Stimulated activated CD8-positive, alpha-beta memory T cell treated with anti-CD3 and anti-CD28 coated beads, Interleukin-7, amount 100 ng/mL, for 1 hour (primary cell): ENCODE data around the gene KCNIP1.

Experiments
- DNase-seq, 2 donors: peaks; one replicate each; pipeline ENCODE4 v3.0.0-alpha.2; 2020; ENCODE audit warnings: low read depth in 2 of 2

Gene KCNIP1

GRCh38 chr5:170711300-170711699 lies 207.5 kb downstream of the KCNIP1 start:
- no peak for DNase-seq

GRCh38 chr5:170715141-170715540 lies 211.3 kb downstream of the KCNIP1 start:
- no peak for DNase-seq

GRCh38 chr5:170716396-170716795 lies 212.6 kb downstream of the KCNIP1 start:
- no peak for DNase-seq

GRCh38 chr5:170719551-170719950 lies 215.7 kb downstream of the KCNIP1 start:
- DNase-seq, result no peak

GRCh38 chr5:170720179-170720578 lies 216.4 kb downstream of the KCNIP1 start:
- no peak for DNase-seq

- no peak for DNase-seq
These were observed 217.2 kb downstream of the KCNIP1 start for GRCh38 chr5:170720984-170721383.

- DNase-seq, result no peak
These were observed 217.9 kb downstream of the KCNIP1 start for GRCh38 chr5:170721681-170722080.

GRCh38 chr5:170722316-170722715 lies 218.5 kb downstream of the KCNIP1 start:
- no peak for DNase-seq

GRCh38 chr5:170731052-170731451 lies 227.2 kb downstream of the KCNIP1 start:
- DNase-seq, result no peak

- no peak for DNase-seq
These were observed 228.9 kb downstream of the KCNIP1 start for GRCh38 chr5:170732685-170733084.

- no peak for DNase-seq
These were observed 233.1 kb downstream of the KCNIP1 start for GRCh38 chr5:170736966-170737365.

- DNase-seq, result no peak
These were observed 233.8 kb downstream of the KCNIP1 start for GRCh38 chr5:170737591-170737990.

GRCh38 chr5:170738840-170739239 lies 235.0 kb downstream of the KCNIP1 start:
- DNase-seq, result no peak

- no peak for DNase-seq
These were observed 235.6 kb downstream of the KCNIP1 start for GRCh38 chr5:170739446-170739845.

GRCh38 chr5:170740551-170741205 lies 236.9 kb downstream of the KCNIP1 start:
- DNase-seq, result no peak

- no peak for DNase-seq
These were observed 238.0 kb downstream of the KCNIP1 start for GRCh38 chr5:170741801-170742200.

- DNase-seq, result no peak
These were observed 240.0 kb downstream of the KCNIP1 start for GRCh38 chr5:170743876-170744212.

GRCh38 chr5:170745481-170746071 lies 241.8 kb downstream of the KCNIP1 start:
- DNase-seq, result no peak

- DNase-seq, result no peak
These were observed 242.5 kb downstream of the KCNIP1 start for GRCh38 chr5:170746075-170746960.

- DNase-seq, result no peak
These were observed 243.1 kb downstream of the KCNIP1 start for GRCh38 chr5:170746961-170747340.

GRCh38 chr5:170747357-170747756 lies 243.5 kb downstream of the KCNIP1 start:
- DNase-seq, result no peak

GRCh38 chr5:170747851-170748250 lies 244.0 kb downstream of the KCNIP1 start:
- no peak for DNase-seq

- DNase-seq, result no peak
These were observed 245.2 kb downstream of the KCNIP1 start for GRCh38 chr5:170748951-170749471.
